A549 (cell line): ENCODE measurements around the gene FTCD. TPM values are rescaled to one million over a fixed set of nuclear protein-coding genes. Genes with fewer than 3 reads are reported as not detected.

ENCODE experiments used
- ATAC-seq, 2 experiments: fragments of 200-7000 bp in 1 of 2; fragments of >200 bp in 1 of 2; cut with Nextera tagmentation in 1 of 2; cut with Tn5 transposase in 1 of 2; 3 replicates each; pipeline versions ENCODE4 v1.8.0 to v1.9.1; 2018 to 2020; ENCODE audit warnings: mild to moderate bottlenecking in 1 of 2, moderate library complexity in 1 of 2
- CTCF ChIA-PET: fragments of 300-600 bp; sonication (Branson Sonifier 250); formaldehyde crosslinking; extraction: SDS; loops from one replicate; lab custom pipeline; 2021; ENCODE audit warnings: antibody characterized with exemption, inconsistent platforms; lab: Yijun Ruan, JAX
- POLR2A ChIA-PET: fragments of 350-600 bp; formaldehyde crosslinking; extraction: SDS; loops from one replicate; lab custom pipeline; 2021; ENCODE audit warnings: antibody characterized with exemption, inconsistent platforms; lab: Yijun Ruan, JAX
- DNase-seq, 2 experiments: peaks; one replicate each; pipeline versions ENCODE4 v3.0.0 to v3.0.0-alpha.2; 2011 to 2016; ENCODE audit warnings: low read depth in 1 of 2, low spot score in 1 of 2
- FAIRE-seq: peaks from 2 replicates; lab custom pipeline; 2011; peaks lifted over from hg19 to GRCh38; lab: Jason Lieb, UNC
- H3K27ac ChIP-seq, 2 experiments: fragments of >200 bp; sonication (Bioruptor Twin); formaldehyde crosslinking; 3 replicates each; pipeline ENCODE4 v1.5.1; 2016 to 2017
- H3K4me1 ChIP-seq: fragments of >200 bp; sonication (Bioruptor Twin); formaldehyde crosslinking; 3 replicates; pipeline ENCODE4 v1.6.1; 2016
- H3K4me2 ChIP-seq: fragments of >200 bp; sonication (Bioruptor Twin); formaldehyde crosslinking; 3 replicates; pipeline ENCODE4 v1.6.1; 2016
- H3K4me3 ChIP-seq: fragments of >200 bp; sonication (Bioruptor Twin); formaldehyde crosslinking; 3 replicates; pipeline ENCODE4 v1.5.1; 2016
- H3K9me3 ChIP-seq: fragments of >200 bp; sonication (Bioruptor Twin); formaldehyde crosslinking; 3 replicates; pipeline ENCODE4 v1.6.1; 2016
- CBX2 ChIP-seq: fragments of 200-600 bp; sonication (generic); IDR thresholded peaks from 2 replicates; pipeline ENCODE4 v1.6.1; 2016; ENCODE audit warnings: low read depth, mild to moderate bottlenecking, borderline replicate concordance
- CBX8 ChIP-seq: fragments of 200-600 bp; sonication (generic); IDR thresholded peaks from 2 replicates; pipeline ENCODE4 v1.6.1; 2016
- CEBPB ChIP-seq, 2 experiments: fragments of >200 bp in 1 of 2; sonication (Bioruptor Twin) in 1 of 2; formaldehyde crosslinking in 1 of 2; IDR thresholded peaks; 2 replicates each; pipeline ENCODE4 v1.6.1; 2012 to 2016
- ELK1 ChIP-seq: fragments of 150-350 bp; IDR thresholded peaks from 2 replicates; pipeline ENCODE4 v1.6.1; 2014; ENCODE audit warnings: low read depth, mild to moderate bottlenecking, low read length
- FOSB ChIP-seq: fragments of 250-450 bp; sonication (Bioruptor Pico); IDR thresholded peaks from 2 replicates; pipeline ENCODE4 v1.5.0; 2020; ENCODE audit warnings: mild to moderate bottlenecking, moderate library complexity
- FOXS1 ChIP-seq: fragments of 250-450 bp; sonication (Bioruptor Pico); IDR thresholded peaks from 2 replicates; pipeline ENCODE4 v1.5.0; 2020; ENCODE audit warnings: mild to moderate bottlenecking, moderate library complexity
- HDAC2 ChIP-seq: fragments of 200-600 bp; sonication (generic); IDR thresholded peaks from 2 replicates; pipeline ENCODE4 v1.6.1; 2016
- HES2 ChIP-seq: fragments of >200 bp; sonication (Bioruptor Twin); formaldehyde crosslinking; IDR thresholded peaks from 2 replicates; pipeline ENCODE4 v1.6.1; 2016
- HOXB5 ChIP-seq: fragments of 250-450 bp; sonication (Bioruptor Pico); IDR thresholded peaks from 2 replicates; pipeline ENCODE4 v1.5.0; 2020; ENCODE audit warnings: mild to moderate bottlenecking, moderate library complexity
- JUNB ChIP-seq: fragments of >200 bp; sonication (Bioruptor Twin); formaldehyde crosslinking; IDR thresholded peaks from 2 replicates; pipeline ENCODE4 v1.6.1; 2016
- MAFK ChIP-seq: fragments of 450-650 bp; IDR thresholded peaks from 2 replicates; pipeline ENCODE4 v1.6.1; 2014; ENCODE audit not compliant: partially characterized antibody
- MAX ChIP-seq: IDR thresholded peaks from 2 replicates; pipeline ENCODE4 v1.6.1; 2012
- MYC ChIP-seq: IDR thresholded peaks from 2 replicates; pipeline ENCODE4 v1.6.1; 2012; ENCODE audit warnings: mild to moderate bottlenecking, inconsistent platforms, low read length, improper control_type of control experiment, borderline replicate concordance
- NFE2L2 ChIP-seq: fragments of 150-350 bp; conservative IDR thresholded peaks from 2 replicates; pipeline ENCODE4 v1.6.1; 2014; ENCODE audit warnings: low read length
- RARB ChIP-seq: fragments of 250-450 bp; sonication (Bioruptor Pico); IDR thresholded peaks from 2 replicates; pipeline ENCODE4 v1.8.0; 2021; ENCODE audit warnings: mild to moderate bottlenecking, moderate library complexity
- TFCP2L1 ChIP-seq: fragments of 250-450 bp; sonication (Bioruptor Pico); IDR thresholded peaks from 2 replicates; pipeline ENCODE4 v1.5.0; 2021; ENCODE audit warnings: mild to moderate bottlenecking
- ZNF302 ChIP-seq: fragments of 250-450 bp; sonication (Bioruptor Pico); IDR thresholded peaks from 2 replicates; pipeline ENCODE4 v1.9.0; 2021; ENCODE audit warnings: inconsistent platforms, mild to moderate bottlenecking, moderate library complexity
- ZSCAN20 ChIP-seq: fragments of 250-450 bp; sonication (Bioruptor Pico); IDR thresholded peaks from 2 replicates; pipeline ENCODE4 v1.8.0; 2022; ENCODE audit warnings: mild to moderate bottlenecking, moderate library complexity
- WGBS: methylation state at CpG from one replicate; pipeline ENCODE4 v1.1.6; 2017; ENCODE audit errors: missing lambda C conversion rate; 5-methylcytosine and 5-hydroxymethylcytosine counted together
- polyA plus RNA-seq, 4 experiments: library from polyadenylated mRNA; depleted of rRNA in 3 of 4; stranded (reverse); fragments of >200 nt; fragmentation: RNase III in 1 of 4; extraction: RNeasy Plus Mini Kit Qiagen cat#74134 plus additional on column Dnase treatment in 1 of 4; gene quantifications; 2 replicates in 3 of 4; 3 replicates in 1 of 4; pipeline ENCODE4 v1.2.3, GENCODE V29; 2011 to 2017
- TF ChIP-seq, protein P1 (sequence below): fragments of >200 bp; sonication (Bioruptor Twin); formaldehyde crosslinking; IDR thresholded peaks from 3 replicates; pipeline ENCODE4 v1.5.1; 2016
- TF ChIP-seq, protein P2 (sequence below): IDR thresholded peaks from 2 replicates; pipeline ENCODE4 v1.6.1; 2012; ENCODE audit warnings: low read depth, borderline replicate concordance

Gene FTCD
- polyA plus RNA-seq, 2 of the 4 experiments (the other 2 are of a cell fraction): not detected

DNA sequence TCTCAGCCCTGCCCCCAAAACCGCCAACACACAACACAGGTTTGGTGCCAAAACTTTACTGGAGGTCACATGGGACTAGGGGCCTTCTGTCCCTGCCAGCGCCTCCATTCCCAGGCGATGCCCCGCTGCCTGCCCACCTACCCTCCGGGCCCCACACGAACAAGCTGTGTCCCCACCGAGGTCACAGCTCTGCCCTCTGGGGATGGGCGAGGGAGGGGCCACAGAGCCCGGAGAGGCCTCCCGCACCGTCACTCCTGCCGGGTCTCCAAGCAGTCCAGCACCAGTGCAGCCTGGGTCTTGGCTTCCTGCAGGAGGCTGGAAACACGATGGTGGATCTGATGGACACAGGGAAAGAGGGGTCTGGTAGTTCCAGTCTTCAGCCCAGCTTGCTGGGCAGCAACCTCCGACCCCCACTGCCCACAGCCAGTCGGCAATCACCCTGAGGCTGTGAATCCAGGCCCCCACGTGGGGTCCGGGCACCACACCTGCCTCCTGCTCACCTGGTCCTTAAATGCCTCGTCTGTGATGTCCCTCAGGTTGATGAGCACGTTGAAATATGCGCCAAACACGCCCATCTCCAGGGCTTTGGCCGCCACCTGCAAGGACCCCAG is 18.5 kb downstream of the FTCD start:
- DNase-seq: no peak
- Histone ChIP-seq H3K9me3 (no peaks in the 10 kb centered on the region), H3K4me1 (no peaks in the 10 kb centered on the region)
- no peak for TF ChIP-seq MYC
- TF ChIP-seq RARB: no peak
- TF ChIP-seq, all 56 proteins: peak for 0
- FAIRE-seq (no peak), ATAC-seq (no peak)
- H3K4me3 ChIP-seq: no peak overlapping the region
- no peak overlapping the region for H3K27ac ChIP-seq
- POLR2A ChIA-PET: no interaction called here
- CTCF ChIA-PET: interaction anchor here (0.8 kb wide), 1 partner anchor 166 kb away, joined by 4 read pairs; no protein-coding TSS in a partner anchor
- no peak overlapping the region for H3K4me2 ChIP-seq
- 57% methylated on average over 1 of the region's 22 CpGs for WGBS

GRCh38 chr21:46135782-46136395 is 19.5 kb downstream of the FTCD start:
- DNase-seq: no peak
- Histone ChIP-seq H3K27ac (no peak overlapping the region), H3K9me3 (no peaks in the 10 kb centered on the region), H3K4me3 (no peak overlapping the region), H3K4me1 (no peaks in the 10 kb centered on the region), H3K4me2 (no peak overlapping the region)
- TF ChIP-seq MAFK (no peak), ZNF302 (CRISPR knock-in tag) (no peak), MAX (no peak), ZSCAN20 (CRISPR knock-in tag) (no peak)
- no peak for ATAC-seq
- WGBS: 100% methylated on average over 1 of the region's 7 CpGs
- CTCF ChIA-PET: no interaction called here
- POLR2A ChIA-PET: no interaction called here
- FAIRE-seq: no peak

DNA sequence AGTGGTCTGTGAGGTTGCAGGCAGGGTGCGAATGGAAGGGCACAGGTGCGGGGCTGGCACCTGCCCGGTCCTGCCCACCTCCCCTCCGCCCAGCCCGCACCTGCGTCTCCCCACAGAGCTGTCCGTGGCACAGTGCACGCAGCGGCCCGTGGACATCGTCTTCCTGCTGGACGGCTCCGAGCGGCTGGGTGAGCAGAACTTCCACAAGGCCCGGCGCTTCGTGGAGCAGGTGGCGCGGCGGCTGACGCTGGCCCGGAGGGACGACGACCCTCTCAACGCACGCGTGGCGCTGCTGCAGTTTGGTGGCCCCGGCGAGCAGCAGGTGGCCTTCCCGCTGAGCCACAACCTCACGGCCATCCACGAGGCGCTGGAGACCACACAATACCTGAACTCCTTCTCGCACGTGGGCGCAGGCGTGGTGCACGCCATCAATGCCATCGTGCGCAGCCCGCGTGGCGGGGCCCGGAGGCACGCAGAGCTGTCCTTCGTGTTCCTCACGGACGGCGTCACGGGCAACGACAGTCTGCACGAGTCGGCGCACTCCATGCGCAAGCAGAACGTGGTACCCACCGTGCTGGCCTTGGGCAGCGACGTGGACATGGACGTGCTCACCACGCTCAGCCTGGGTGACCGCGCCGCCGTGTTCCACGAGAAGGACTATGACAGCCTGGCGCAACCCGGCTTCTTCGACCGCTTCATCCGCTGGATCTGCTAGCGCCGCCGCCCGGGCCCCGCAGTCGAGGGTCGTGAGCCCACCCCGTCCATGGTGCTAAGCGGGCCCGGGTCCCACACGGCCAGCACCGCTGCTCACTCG is 23.3 kb downstream of the FTCD start:
- Histone ChIP-seq H3K4me2 (no peak overlapping the region), H3K27ac (no peak overlapping the region), H3K4me1 (no peaks in the 10 kb centered on the region), H3K4me3 (no peak overlapping the region), H3K9me3 (no peaks in the 10 kb centered on the region)
- DNase-seq (no peak), FAIRE-seq (no peak), ATAC-seq (no peak)
- ChIA-PET POLR2A (no interaction called here), CTCF (interaction anchor here (1.0 kb wide), 1 partner anchor 161 kb away, joined by 3 read pairs; no protein-coding TSS in a partner anchor)
- TF ChIP-seq HES2 (no peak), JUNB (no peak), FOSB (CRISPR knock-in tag) (no peak), NFE2L2 (no peak), TFCP2L1 (CRISPR knock-in tag) (no peak), CBX2 (no peak), CEBPB (IDR thresholded peaks at IDR 0.05) (no peak), RARB (no peak), HDAC2 (no peak), HOXB5 (CRISPR knock-in tag) (no peak), MAX (no peak), FOXS1 (CRISPR knock-in tag) (no peak), MAFK (no peak), CBX8 (no peak), ELK1 (no peak)
- TF ChIP-seq, protein P1, sequence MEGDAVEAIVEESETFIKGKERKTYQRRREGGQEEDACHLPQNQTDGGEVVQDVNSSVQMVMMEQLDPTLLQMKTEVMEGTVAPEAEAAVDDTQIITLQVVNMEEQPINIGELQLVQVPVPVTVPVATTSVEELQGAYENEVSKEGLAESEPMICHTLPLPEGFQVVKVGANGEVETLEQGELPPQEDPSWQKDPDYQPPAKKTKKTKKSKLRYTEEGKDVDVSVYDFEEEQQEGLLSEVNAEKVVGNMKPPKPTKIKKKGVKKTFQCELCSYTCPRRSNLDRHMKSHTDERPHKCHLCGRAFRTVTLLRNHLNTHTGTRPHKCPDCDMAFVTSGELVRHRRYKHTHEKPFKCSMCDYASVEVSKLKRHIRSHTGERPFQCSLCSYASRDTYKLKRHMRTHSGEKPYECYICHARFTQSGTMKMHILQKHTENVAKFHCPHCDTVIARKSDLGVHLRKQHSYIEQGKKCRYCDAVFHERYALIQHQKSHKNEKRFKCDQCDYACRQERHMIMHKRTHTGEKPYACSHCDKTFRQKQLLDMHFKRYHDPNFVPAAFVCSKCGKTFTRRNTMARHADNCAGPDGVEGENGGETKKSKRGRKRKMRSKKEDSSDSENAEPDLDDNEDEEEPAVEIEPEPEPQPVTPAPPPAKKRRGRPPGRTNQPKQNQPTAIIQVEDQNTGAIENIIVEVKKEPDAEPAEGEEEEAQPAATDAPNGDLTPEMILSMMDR: no peak
- TF ChIP-seq, protein P2, sequence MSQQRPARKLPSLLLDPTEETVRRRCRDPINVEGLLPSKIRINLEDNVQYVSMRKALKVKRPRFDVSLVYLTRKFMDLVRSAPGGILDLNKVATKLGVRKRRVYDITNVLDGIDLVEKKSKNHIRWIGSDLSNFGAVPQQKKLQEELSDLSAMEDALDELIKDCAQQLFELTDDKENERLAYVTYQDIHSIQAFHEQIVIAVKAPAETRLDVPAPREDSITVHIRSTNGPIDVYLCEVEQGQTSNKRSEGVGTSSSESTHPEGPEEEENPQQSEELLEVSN: no peak
- 92% methylated on average over 41 of the region's 85 CpGs for WGBS
